Cardiac atrium fibroblast (primary cell): ENCODE data around the gene DND1. TPM values are rescaled to one million over a fixed set of nuclear protein-coding genes. Genes with fewer than 3 reads are reported as not detected.

Source experiments
- total RNA-seq: library from RNA; depleted of rRNA; stranded (reverse); fragments of >200 nt; gene quantifications from 2 replicates; pipeline ENCODE4 v1.2.3, GENCODE V29; 2015

Gene DND1
- not detected in 2 replicates for total RNA-seq

DNA sequence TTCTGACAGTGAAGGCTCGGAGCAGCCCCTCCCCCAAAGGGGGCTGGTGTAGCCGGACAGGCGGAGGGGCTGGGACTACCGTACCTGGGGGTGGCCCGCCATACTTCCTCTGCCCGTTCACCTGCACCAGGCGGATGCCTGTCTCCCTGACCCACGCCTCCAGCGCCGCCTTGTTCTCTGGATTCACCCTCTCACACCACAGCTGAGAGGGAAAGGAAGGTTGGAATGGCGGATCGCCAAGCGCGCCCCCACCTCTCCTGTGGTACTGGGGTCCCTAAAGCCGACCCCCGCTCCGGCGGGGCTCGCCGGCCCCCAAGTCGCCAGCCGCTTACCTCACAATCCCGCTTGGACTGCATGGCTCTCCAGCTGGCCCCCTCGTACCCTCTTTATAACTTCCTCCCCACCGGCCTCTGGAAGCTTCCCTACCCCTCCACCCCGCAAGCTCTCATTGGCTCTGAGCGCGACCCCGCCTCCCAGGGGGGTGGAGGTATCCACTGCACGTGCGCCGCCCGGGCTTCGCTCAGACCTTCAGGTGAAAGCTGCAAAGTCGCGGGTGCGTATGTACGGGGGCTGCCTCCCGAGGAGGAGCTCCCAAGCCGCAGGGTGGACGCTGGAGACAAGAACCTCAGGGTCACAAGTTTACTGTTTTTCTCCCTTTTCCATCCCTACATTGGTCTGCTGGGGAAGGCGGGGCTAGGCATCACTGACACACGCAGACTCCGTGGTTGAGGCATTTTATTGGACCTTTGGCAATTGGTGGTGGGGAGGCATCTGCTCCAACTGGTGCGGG, at the start of gene DND1:
TSS of gene DND1 (minus strand) at position 390 of the 790 bp plus-strand sequence. CDS start at position 356, 34 bp downstream.

GRCh38 chr5:140700177-140701144, 27.1 kb upstream of the DND1 start, which contains the start of gene ZMAT2:
ZMAT2 (plus strand) TSS chr5:140700447; CDS start chr5:140700461, 14 bp downstream.

GRCh38 chr5:140690941-140691924, 17.9 kb upstream of the DND1 start, which contains the start of the genes HARS1 and HARS2:
HARS1 (minus strand) TSS chr5:140691370; CDS start chr5:140691304, 66 bp downstream.
HARS2 (plus strand) TSS chr5:140691455; CDS start chr5:140691649, 194 bp downstream.

GRCh38 chr5:140664359-140665119, 8.8 kb downstream of the DND1 start, which contains the start of gene WDR55:
WDR55 (plus strand) TSS chr5:140664904; CDS start chr5:140664913, 9 bp downstream.

GRCh38 chr5:140639148-140639981, 34.0 kb downstream of the DND1 start, which contains the start of gene TMCO6:
TMCO6 (plus strand) TSS chr5:140639451; CDS start chr5:140639528, 77 bp downstream.

DNA sequence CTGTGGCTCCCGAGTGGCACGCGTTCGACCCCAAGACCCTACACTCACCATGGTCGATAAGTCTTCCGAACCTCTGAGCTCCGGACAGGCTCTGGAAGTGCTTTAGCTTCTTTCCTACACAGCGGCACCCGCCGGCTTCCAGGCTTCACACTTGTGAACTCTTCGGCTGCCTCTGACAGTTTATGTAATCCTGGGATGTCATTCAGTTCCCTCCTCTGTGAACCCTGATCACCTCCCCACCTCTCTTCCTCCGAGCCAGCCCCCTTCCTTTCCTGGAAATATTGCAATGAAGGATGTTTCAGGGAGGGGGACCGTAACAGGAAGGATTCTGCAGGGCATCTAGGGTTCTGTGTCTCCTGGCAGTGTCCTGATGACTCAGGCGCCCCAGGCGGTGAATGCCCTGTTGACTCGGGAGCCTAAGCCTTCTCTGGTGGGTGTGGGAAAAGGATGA, 40.3 kb downstream of the DND1 start, which contains the start of gene CD14:
TSS of gene CD14 (minus strand) at position 155 of the 451 bp plus-strand sequence. CDS start at position 51, 104 bp downstream.

Other genes with a start within 250 kb of the DND1 start
- 2.1 and 5.2 TPM in 2 replicates for gene EIF4EBP3, start 125.9 kb downstream of the DND1 start, total RNA-seq
- 40.5 and 51.4 TPM in 2 replicates for gene SRA1, start 116.1 kb downstream of the DND1 start, total RNA-seq
- 7.3 and 9.6 TPM in 2 replicates for gene APBB3, start 109.0 kb downstream of the DND1 start, total RNA-seq
- gene SLC35A4, start 108.7 kb downstream of the DND1 start, total RNA-seq: 27.2 and 36.3 TPM in 2 replicates
- gene CD14, start 40.4 kb downstream of the DND1 start, total RNA-seq: 1.1 and 14.7 TPM in 2 replicates
- gene TMCO6, start 34.1 kb downstream of the DND1 start, total RNA-seq: 5.6 and 15.7 TPM in 2 replicates
- gene NDUFA2, start 25.9 kb downstream of the DND1 start, total RNA-seq: 60.4 and 70.4 TPM in 2 replicates
- 60.8 and 62.6 TPM in 2 replicates for gene IK, start 25.7 kb downstream of the DND1 start, total RNA-seq
- 14.6 and 21.1 TPM in 2 replicates for gene WDR55, start 8.7 kb downstream of the DND1 start, total RNA-seq
- 57.8 and 66.9 TPM in 2 replicates for gene HARS1, start 17.8 kb upstream of the DND1 start, total RNA-seq
- gene HARS2, start 17.9 kb upstream of the DND1 start, total RNA-seq: 17.3 and 25.1 TPM in 2 replicates
- gene ZMAT2, start 26.9 kb upstream of the DND1 start, total RNA-seq: 21.2 and 23.8 TPM in 2 replicates
- not detected in 2 replicates for gene PCDHA1, start 112.6 kb upstream of the DND1 start, total RNA-seq
- gene PCDHA2, start 121.3 kb upstream of the DND1 start, total RNA-seq: not detected in 2 replicates
- gene PCDHA3, start 127.5 kb upstream of the DND1 start, total RNA-seq: not detected in 2 replicates
- gene PCDHA4, start 133.5 kb upstream of the DND1 start, total RNA-seq: 0.16 TPM in 1 of 2 replicates, not detected in the other
- not detected in 2 replicates for gene PCDHA5, start 148.0 kb upstream of the DND1 start, total RNA-seq
- gene PCDHA6, start 154.4 kb upstream of the DND1 start, total RNA-seq: not detected in 2 replicates
- 0.16 and 0.72 TPM in 2 replicates for gene PCDHA7, start 160.7 kb upstream of the DND1 start, total RNA-seq
- gene PCDHA8, start 167.6 kb upstream of the DND1 start, total RNA-seq: not detected in 2 replicates
- under 0.01 TPM in 1 of 2 replicates, not detected in the other for gene PCDHA9, start 174.8 kb upstream of the DND1 start, total RNA-seq
- not detected in 2 replicates for gene PCDHA10, start 182.3 kb upstream of the DND1 start, total RNA-seq
- not detected in 2 replicates for gene PCDHA11, start 195.4 kb upstream of the DND1 start, total RNA-seq
- gene PCDHA12, start 201.7 kb upstream of the DND1 start, total RNA-seq: under 0.01 and 0.16 TPM in 2 replicates
- not detected in 2 replicates for gene PCDHA13, start 208.5 kb upstream of the DND1 start, total RNA-seq